H1 (cell line): ENCODE measurements around the gene SCAND1. TPM values are rescaled to one million over a fixed set of nuclear protein-coding genes. Genes with fewer than 3 reads are reported as not detected.

Experiments
- CTCF ChIA-PET: fragments of 300-600 bp; sonication (Branson Sonifier 250); formaldehyde crosslinking; loops from one replicate; lab custom pipeline; 2021; ENCODE audit not compliant: partially characterized antibody; lab: Charles Lee
- POLR2A ChIA-PET: fragments of 300-600 bp; sonication (Branson Sonifier 250); formaldehyde crosslinking; loops from one replicate; lab custom pipeline; 2021; ENCODE audit warnings: inconsistent platforms; ENCODE audit not compliant: partially characterized antibody; lab: Charles Lee
- DNase-seq, 2 experiments: peaks; one replicate each; pipeline versions ENCODE4 v3.0.0 to v3.0.0-alpha.2; 2010 to 2022; ENCODE audit warnings: low spot score in 2 of 2, low read depth in 1 of 2, mixed read lengths in 1 of 2
- FAIRE-seq: peaks from 2 replicates; lab custom pipeline; 2011; peaks lifted over from hg19 to GRCh38; lab: Jason Lieb, UNC
- H2AFZ ChIP-seq: 2 replicates; pipeline ENCODE4 v1.8.1; 2012; ENCODE audit warnings: low read length, inconsistent platforms
- H2AK5ac ChIP-seq: 2 replicates; pipeline ENCODE4 v1.6.1; 2013; ENCODE audit warnings: low read depth, low read length
- H2BK120ac ChIP-seq: replicated peaks from 2 replicates; pipeline ENCODE3; 2013; ENCODE audit warnings: low read depth, low read length, inconsistent platforms
- H2BK12ac ChIP-seq: 2 replicates; pipeline ENCODE4 v1.6.1; 2013; ENCODE audit warnings: low read depth, low read length
- H2BK15ac ChIP-seq: 2 replicates; pipeline ENCODE4 v1.6.1; 2013; ENCODE audit warnings: low read length
- H2BK20ac ChIP-seq: 2 replicates; pipeline ENCODE4 v1.6.1; 2013; ENCODE audit warnings: low read length
- H2BK5ac ChIP-seq: 2 replicates; pipeline ENCODE4 v1.6.1; 2013; ENCODE audit warnings: low read depth, low read length
- H3K14ac ChIP-seq: 2 replicates; pipeline ENCODE4 v1.6.1; 2013; ENCODE audit warnings: inconsistent platforms; ENCODE audit not compliant: insufficient read length
- H3K18ac ChIP-seq: 2 replicates; pipeline ENCODE4 v1.6.1; 2013; ENCODE audit warnings: low read length; ENCODE audit errors: extremely low read depth
- H3K23ac ChIP-seq: 2 replicates; pipeline ENCODE4 v1.6.1; 2013; ENCODE audit warnings: inconsistent platforms; ENCODE audit not compliant: insufficient read length
- H3K23me2 ChIP-seq: 2 replicates; pipeline ENCODE4 v1.6.1; 2013; ENCODE audit warnings: low read depth, low read length
- H3K27ac ChIP-seq: 2 replicates; pipeline ENCODE4 v1.6.1; 2011; ENCODE audit warnings: low read depth, low read length, inconsistent platforms
- H3K27me3 ChIP-seq, 4 experiments: replicated peaks in 1 of 4; 1 replicate in 1 of 4; 2 replicates in 3 of 4; pipeline versions ENCODE4 v1.6.1 to v1.8.1; 2011 to 2013; ENCODE audit warnings: low read length in 3 of 4, mild to moderate bottlenecking in 3 of 4, inconsistent platforms in 2 of 4, mixed read lengths in 2 of 4, moderate library complexity in 1 of 4; ENCODE audit not compliant: control insufficient read depth in 3 of 4, insufficient read depth in 3 of 4; ENCODE audit errors: extremely low read depth in 1 of 4
- H3K36me3 ChIP-seq, 4 experiments: 2 replicates each; pipeline versions ENCODE4 v1.6.1 to v1.8.1; 2011 to 2013; ENCODE audit warnings: mild to moderate bottlenecking in 4 of 4, low read length in 3 of 4, moderate library complexity in 2 of 4, control low read depth in 1 of 4, inconsistent platforms in 1 of 4; ENCODE audit not compliant: insufficient read depth in 4 of 4, control insufficient read depth in 2 of 4
- H3K4ac ChIP-seq: replicated peaks from 2 replicates; pipeline ENCODE3; 2013; ENCODE audit warnings: low read length, low read depth, mixed read lengths, inconsistent platforms; ENCODE audit not compliant: insufficient read length
- H3K4me1 ChIP-seq, 4 experiments: replicated peaks in 1 of 4; 1 replicate in 1 of 4; 2 replicates in 3 of 4; pipeline versions ENCODE4 v1.6.1 to v1.8.1; 2011 to 2013; ENCODE audit warnings: low read length in 3 of 4, inconsistent platforms in 2 of 4, mixed read lengths in 1 of 4; ENCODE audit not compliant: insufficient read depth in 4 of 4, control insufficient read depth in 3 of 4
- H3K4me2 ChIP-seq, 2 experiments: 2 replicates each; pipeline versions ENCODE4 v1.6.1 to v1.8.1; 2011 to 2013; ENCODE audit warnings: low read depth in 2 of 2, low read length in 2 of 2, control low read depth in 1 of 2, inconsistent platforms in 1 of 2, mild to moderate bottlenecking in 1 of 2; ENCODE audit not compliant: insufficient read depth in 1 of 2
- H3K4me3 ChIP-seq, 4 experiments: fragments of 200-600, 300-600 bp in 1 of 4; sonication (generic), shearing (Covaris generic), sonication (Bioruptor Twin) in 1 of 4; 2 replicates each; pipeline versions ENCODE4 v1.5.1 to v1.8.1; 2011 to 2016; ENCODE audit warnings: low read length in 4 of 4, low read depth in 3 of 4, control low read depth in 2 of 4, inconsistent platforms in 2 of 4, mild to moderate bottlenecking in 2 of 4, mixed read lengths in 1 of 4, moderate library complexity in 1 of 4; ENCODE audit not compliant: insufficient read depth in 2 of 4; ENCODE audit errors: extremely low read depth in 1 of 4
- H3K56ac ChIP-seq: replicated peaks from 2 replicates; pipeline ENCODE3; 2013; ENCODE audit warnings: low read depth, mild to moderate bottlenecking, mixed read lengths, low read length, inconsistent platforms; ENCODE audit not compliant: insufficient read length
- H3K79me1 ChIP-seq: 2 replicates; pipeline ENCODE4 v1.6.1; 2013; ENCODE audit warnings: low read depth, low read length, control low read depth
- H3K79me2 ChIP-seq, 2 experiments: 2 replicates each; pipeline versions ENCODE4 v1.6.1 to v1.8.1; 2012 to 2013; ENCODE audit warnings: low read length in 2 of 2, mild to moderate bottlenecking in 2 of 2, inconsistent platforms in 1 of 2; ENCODE audit not compliant: insufficient read depth in 2 of 2, control insufficient read depth in 1 of 2
- H3K9ac ChIP-seq, 4 experiments: replicated peaks in 1 of 4; 1 replicate in 1 of 4; 2 replicates in 3 of 4; pipeline versions ENCODE4 v1.6.1 to v1.8.1; 2011 to 2013; ENCODE audit warnings: low read depth in 3 of 4, low read length in 3 of 4, control low read depth in 2 of 4, mild to moderate bottlenecking in 2 of 4, moderate library complexity in 2 of 4, inconsistent platforms in 1 of 4; ENCODE audit errors: extremely low read depth in 1 of 4
- H3K9me3 ChIP-seq, 2 experiments: 2 replicates each; pipeline versions ENCODE4 v1.6.1 to v1.8.1; 2012 to 2013; ENCODE audit warnings: mild to moderate bottlenecking in 2 of 2, moderate library complexity in 2 of 2, control low read depth in 1 of 2, inconsistent platforms in 1 of 2, low read depth in 1 of 2, low read length in 1 of 2, mixed read lengths in 1 of 2; ENCODE audit not compliant: insufficient read depth in 2 of 2
- H4K20me1 ChIP-seq, 2 experiments: replicated peaks in 1 of 2; 2 replicates each; pipeline versions ENCODE3 to v1.8.1; 2011 to 2013; ENCODE audit warnings: inconsistent platforms in 2 of 2, low read length in 2 of 2, mild to moderate bottlenecking in 1 of 2; ENCODE audit not compliant: insufficient read depth in 2 of 2, control insufficient read depth in 1 of 2
- H4K5ac ChIP-seq: 2 replicates; pipeline ENCODE4 v1.6.1; 2013; ENCODE audit warnings: low read length, low read depth, mixed read lengths, inconsistent platforms; ENCODE audit not compliant: insufficient read length
- H4K8ac ChIP-seq: 2 replicates; pipeline ENCODE4 v1.8.0; 2013; ENCODE audit warnings: mild to moderate bottlenecking, moderate library complexity, low read length, inconsistent platforms; ENCODE audit not compliant: insufficient read depth; ENCODE audit errors: extremely low read depth
- H4K91ac ChIP-seq: replicated peaks from 2 replicates; pipeline ENCODE3; 2013; ENCODE audit warnings: low read length, mixed read lengths, inconsistent platforms; ENCODE audit not compliant: insufficient read length
- ATF2 ChIP-seq: IDR thresholded peaks from 2 replicates; pipeline ENCODE4 v1.6.1; 2012; ENCODE audit warnings: low read length, inconsistent platforms
- CHD1 ChIP-seq: IDR thresholded peaks from 2 replicates; pipeline ENCODE4 v1.6.1; 2012; ENCODE audit warnings: low read depth, low read length, improper control_type of control experiment
- CREB1 ChIP-seq: IDR thresholded peaks from 2 replicates; pipeline ENCODE4 v1.6.1; 2012; ENCODE audit warnings: inconsistent platforms
- NANOG ChIP-seq: IDR thresholded peaks from 2 replicates; pipeline ENCODE4 v1.6.1; 2011; ENCODE audit warnings: low read length, low read depth, mild to moderate bottlenecking, inconsistent platforms; ENCODE audit not compliant: insufficient read depth, poor library complexity, severe bottlenecking
- SP1 ChIP-seq: IDR thresholded peaks from 2 replicates; pipeline ENCODE4 v1.6.1; 2011; ENCODE audit warnings: low read depth, low read length
- TCF12 ChIP-seq: IDR thresholded peaks from 2 replicates; pipeline ENCODE4 v1.6.1; 2011; ENCODE audit warnings: low read depth, mild to moderate bottlenecking, low read length
- YY1 ChIP-seq: IDR thresholded peaks from 2 replicates; pipeline ENCODE4 v1.6.1; 2011; ENCODE audit warnings: low read depth, mild to moderate bottlenecking, low read length
- polyA plus RNA-seq, 7 experiments: library from polyadenylated mRNA; depleted of rRNA in 3 of 7; stranded (reverse) in 5 of 7; unstranded in 2 of 7; fragments of >200 nt in 5 of 7; fragments of 200-250 nt in 2 of 7; gene quantifications; 1 replicate in 5 of 7; 2 replicates in 1 of 7; 4 replicates in 1 of 7; pipeline versions ENCODE4 v1.2.1 to v1.2.3, GENCODE V29; 2011 to 2013; ENCODE audit warnings: missing spikeins in 2 of 7, mixed read lengths in 2 of 7
- total RNA-seq: library from RNA; stranded (reverse); fragmentation: NEBNext Ultra II Directional; extraction: Animal tissue kit (Norgen Biotek cat#: 25700); gene quantifications from 2 replicates; pipeline ENCODE4 v1.2.1, GENCODE V29; 2021

Gene SCAND1
- total and polyA plus RNA-seq, 2 of the 8 experiments (the other 6 are each of a cell fraction or from before 2014, with no cell fraction given): 73.1 to 83.7 TPM

- no peak overlapping the region for H3K4me3 ChIP-seq
- H3K23me2 ChIP-seq: no peaks in the 10 kb centered on the region
- H2AFZ ChIP-seq: no peak overlapping the region
- H4K91ac ChIP-seq: no peak overlapping the region
- H4K8ac ChIP-seq: no peak overlapping the region
- H3K79me2 ChIP-seq: no peaks in the 10 kb centered on the region; a peak in 2 of 4 replicates
- no peak overlapping the region for H3K4ac ChIP-seq
- no peak overlapping the region for H3K18ac ChIP-seq
- peaks cover 0 to 14% (median 6%) of the 10 kb centered on the region in 4 experiments; a peak in 3 of 7 replicates for H3K4me1 ChIP-seq
- CTCF ChIA-PET: interaction anchor here (1.1 kb wide), 1 partner anchor 14 kb away, joined by 3 read pairs; no protein-coding TSS in a partner anchor
- no peak overlapping the region for H2BK120ac ChIP-seq
- peaks cover 0 to 7% (median under 1%) of the 10 kb centered on the region in 4 experiments; a peak in 2 of 8 replicates for H3K36me3 ChIP-seq
- H3K27ac ChIP-seq: peak overlapping the region; percentile 25; the same call in 1 of the 2 replicates
- peak overlapping the region in 1 of 4 experiments; percentile 24; a peak in 1 of 7 replicates for H3K9ac ChIP-seq
- POLR2A ChIA-PET: interaction anchor here (1.0 to 2.0 kb wide), 3 partner anchors 46 to 366 kb away, joined by 3 to 8 read pairs (median 3); partner anchors contain the start of genes ERGIC3 and SCAND1
- H2BK15ac ChIP-seq: no peak overlapping the region
- FAIRE-seq: no peak
- no peak overlapping the region for H2BK5ac ChIP-seq
- H2BK12ac ChIP-seq: no peak overlapping the region
- no peak for DNase-seq
- no peaks in the 10 kb centered on the region for H3K9me3 ChIP-seq
- H3K56ac ChIP-seq: no peak overlapping the region
- H3K27me3 ChIP-seq: no peaks in the 10 kb centered on the region
- H4K5ac ChIP-seq: no peak overlapping the region
- no peak overlapping the region for H2AK5ac ChIP-seq
- no peak for TF ChIP-seq SP1
- TF ChIP-seq TCF12: peak; percentile 90; the same call in 1 of the 2 replicates
- TF ChIP-seq ATF2: no peak
- TF ChIP-seq YY1: no peak
- no peak for TF ChIP-seq CHD1
- TF ChIP-seq NANOG: no peak
- TF ChIP-seq CREB1: no peak
- H3K79me1 ChIP-seq: no peaks in the 10 kb centered on the region; the same call in 1 of the 2 replicates
- no peak overlapping the region for H3K4me2 ChIP-seq
- no peak overlapping the region for H2BK20ac ChIP-seq
- no peak overlapping the region for H3K14ac ChIP-seq
- no peak overlapping the region for H3K23ac ChIP-seq
- H4K20me1 ChIP-seq: peaks cover 0 to 4% of the 10 kb centered on the region in 2 experiments
Measured at GRCh38 chr20:35908007-35908406, 46.3 kb downstream of the SCAND1 start.
